Body of pancreas (tissue), 4 donors: ENCODE results near the gene HAGHL.

Source experiments
- CTCF ChIP-seq, 7 experiments: fragments of 450-650 bp in 4 of 7; fragments of 200-600 bp in 3 of 7; sonication (generic) in 3 of 7; IDR thresholded peaks; one replicate each; pipeline ENCODE4 v1.5.1; 2016 to 2019; ENCODE audit warnings: antibody characterized with exemption in 7 of 7
- POLR2A ChIP-seq, 3 donors: fragments of 450-650 bp; IDR thresholded peaks; one replicate each; pipeline ENCODE4 v1.6.1; 2016; ENCODE audit warnings: antibody characterized with exemption in 3 of 3, mild to moderate bottlenecking in 2 of 3

GRCh38 chr16:693766-694165, 33.1 kb upstream of the HAGHL start:
- no peak for TF ChIP-seq CTCF (IDR thresholded peaks at IDR 0.05)
- TF ChIP-seq POLR2A (IDR thresholded peaks at IDR 0.05), result no peak
